Measurements from ENCODE around the gene C2orf42.
"Not testable (repeated sequence)": the region's sequence is repeated elsewhere in the genome, so short reads cannot be mapped to it uniquely, and the experiment has no call there.

Gene C2orf42

DNA sequence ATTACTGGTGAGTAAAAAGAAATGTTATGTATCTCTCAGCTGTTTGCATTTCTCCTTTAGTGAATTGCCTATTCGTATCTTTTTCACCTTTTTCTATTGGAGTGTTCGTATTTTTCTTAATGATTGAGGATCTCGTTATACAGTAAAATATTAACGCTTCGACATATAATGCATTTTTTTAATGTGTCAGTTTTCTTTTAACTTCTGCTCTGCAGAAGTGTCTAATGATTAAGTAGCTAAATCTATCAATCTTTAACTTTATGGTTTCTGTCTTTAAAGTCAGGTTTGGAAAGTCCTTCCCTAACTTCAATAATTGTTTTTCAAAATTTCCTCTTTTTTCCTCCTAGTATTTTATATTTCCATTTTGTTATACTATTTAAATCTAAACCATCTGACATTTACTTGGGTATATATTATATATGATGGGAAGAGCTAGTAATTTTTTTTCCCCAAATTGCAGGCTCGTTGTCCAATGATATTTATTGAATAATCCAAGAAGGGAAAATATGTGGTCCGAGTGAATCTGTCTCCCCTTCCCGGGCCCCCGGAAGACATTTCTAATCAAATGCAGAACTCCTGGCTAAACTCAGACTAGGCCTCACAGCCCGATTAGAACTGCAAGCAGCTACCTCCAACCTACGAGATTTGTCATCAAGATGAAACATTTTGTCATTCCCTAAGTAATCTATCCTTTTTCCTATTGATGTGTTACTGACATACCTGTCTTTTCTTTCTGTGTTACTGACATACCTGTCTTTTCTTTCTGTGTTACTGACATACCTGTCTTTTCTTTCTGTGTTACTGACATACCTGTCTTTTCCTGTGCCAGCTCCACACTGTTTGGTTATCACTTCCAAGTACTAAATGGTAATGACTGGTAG lies 86.3 kb downstream of the C2orf42 start:
- peak in 1 of 2 donors; percentile 44 for DNase-seq (ENCODE audit: low read depth in 1 of 2, low spot score in 1 of 2)

GRCh38 chr2:70103531-70104061 lies 87.2 kb downstream of the C2orf42 start:
- no peak for DNase-seq (ENCODE audit: low read depth in 1 of 2, low spot score in 1 of 2)

DNA sequence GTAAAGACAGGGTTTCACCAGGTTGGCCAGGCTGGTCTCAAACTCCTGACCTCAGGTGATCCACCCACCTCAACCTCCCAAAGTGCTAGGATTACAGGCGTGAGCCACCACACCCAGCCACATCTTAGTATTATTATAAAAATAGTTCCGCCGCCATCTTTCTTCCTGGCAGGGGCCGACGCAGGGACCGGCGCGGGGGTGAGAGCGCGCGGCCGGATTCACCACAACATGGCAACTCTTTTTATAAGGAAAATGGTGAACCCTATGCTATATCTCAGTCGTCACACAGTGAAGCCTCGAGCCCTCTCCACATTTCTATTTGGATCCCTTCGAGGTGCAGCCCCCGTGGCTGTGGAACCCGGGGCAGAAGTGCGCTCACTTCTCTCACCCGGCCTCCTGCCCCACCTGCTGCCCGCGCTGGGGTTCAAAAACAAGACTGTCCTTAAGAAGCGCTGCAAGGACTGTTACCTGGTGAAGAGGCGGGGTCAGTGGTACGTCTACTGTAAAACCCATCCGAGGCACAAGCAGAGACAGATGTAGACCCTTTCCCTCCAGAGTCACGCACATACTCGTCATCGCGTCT lies 88.4 kb downstream of the C2orf42 start:
- not testable (repeated sequence) for DNase-seq (ENCODE audit: low read depth in 1 of 2, low spot score in 1 of 2)

GRCh38 chr2:70101686-70102085 lies 89.1 kb downstream of the C2orf42 start:
- DNase-seq (ENCODE audit: low read depth in 1 of 2, low spot score in 1 of 2): not testable (repeated sequence)

DNA sequence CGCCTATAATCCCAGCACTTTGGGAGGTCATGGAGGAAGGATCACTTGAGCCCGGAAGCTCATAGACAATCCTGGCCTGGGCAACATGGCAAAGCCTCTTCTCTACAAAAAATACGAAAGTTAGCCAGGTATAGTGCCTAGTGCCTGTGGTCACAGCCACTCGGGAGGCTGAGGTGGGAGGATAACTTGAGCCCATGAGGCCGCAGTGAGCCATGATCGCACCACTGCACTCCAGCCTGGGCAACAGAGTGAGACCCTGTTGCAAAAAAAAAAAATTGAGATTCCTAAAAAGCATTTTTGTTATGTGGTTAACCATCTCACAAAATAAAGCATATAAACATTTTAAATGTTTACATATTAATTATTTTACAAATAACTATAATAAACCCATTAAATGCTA lies 89.6 kb downstream of the C2orf42 start:
- no peak for DNase-seq (ENCODE audit: low read depth in 1 of 2, low spot score in 1 of 2)
